Astrocyte (in vitro differentiated cells and primary cell): ENCODE data around the gene DTNB. TPM values are rescaled to one million over a fixed set of nuclear protein-coding genes. Genes with fewer than 3 reads are reported as not detected.

ENCODE experiments used
- DNase-seq: peaks from one replicate; pipeline ENCODE4 v3.0.0-alpha.2; 2010; ENCODE audit warnings: low read depth
- FAIRE-seq: peaks from 2 replicates; lab custom pipeline; 2011; peaks lifted over from hg19 to GRCh38; lab: Jason Lieb, UNC
- H2AFZ ChIP-seq: 2 replicates; pipeline ENCODE4 v1.6.0; 2012; ENCODE audit warnings: low read depth, low read length, inconsistent platforms
- H3K27ac ChIP-seq: 2 replicates; pipeline ENCODE4 v1.5.1; 2011; ENCODE audit warnings: low read depth, low read length, inconsistent platforms
- H3K27me3 ChIP-seq: 2 replicates; pipeline ENCODE4 v1.6.0; 2011; ENCODE audit warnings: low read length, inconsistent platforms; ENCODE audit not compliant: insufficient read depth
- H3K36me3 ChIP-seq: 2 replicates; pipeline ENCODE4 v1.5.1; 2011; ENCODE audit warnings: low read length, inconsistent platforms; ENCODE audit not compliant: insufficient read depth
- H3K4me1 ChIP-seq: 2 replicates; pipeline ENCODE4 v1.5.1; 2011; ENCODE audit warnings: low read length, inconsistent platforms; ENCODE audit not compliant: insufficient read depth
- H3K4me2 ChIP-seq: 2 replicates; pipeline ENCODE4 v1.6.0; 2012; ENCODE audit warnings: low read length, inconsistent platforms
- H3K4me3 ChIP-seq: 2 replicates; pipeline ENCODE4 v1.5.1; 2011; ENCODE audit warnings: low read depth, mild to moderate bottlenecking, low read length, inconsistent platforms; ENCODE audit not compliant: insufficient read depth
- H3K79me2 ChIP-seq: 2 replicates; pipeline ENCODE4 v1.6.0; 2012; ENCODE audit warnings: mild to moderate bottlenecking, low read length, inconsistent platforms; ENCODE audit not compliant: insufficient read depth
- H3K9ac ChIP-seq: 2 replicates; pipeline ENCODE4 v1.6.0; 2012; ENCODE audit warnings: mild to moderate bottlenecking, low read length, inconsistent platforms
- H3K9me3 ChIP-seq: 2 replicates; pipeline ENCODE4 v1.5.1; 2012; ENCODE audit warnings: low read depth, mild to moderate bottlenecking, low read length, inconsistent platforms; ENCODE audit not compliant: insufficient read depth
- H4K20me1 ChIP-seq: 2 replicates; pipeline ENCODE4 v1.6.0; 2012; ENCODE audit warnings: low read length, inconsistent platforms; ENCODE audit not compliant: insufficient read depth
- H3K27ac Mint-ChIP-seq: one replicate; pipeline ENCODE4 v1.8.0; 2021; ENCODE audit warnings: mild to moderate bottlenecking, mixed read lengths; ENCODE audit not compliant: unreplicated experiment
- H3K27me3 Mint-ChIP-seq: one replicate; pipeline ENCODE4 v1.8.0; 2021; ENCODE audit warnings: low read depth, mixed read lengths; ENCODE audit not compliant: unreplicated experiment
- H3K36me3 Mint-ChIP-seq: one replicate; pipeline ENCODE4 v1.8.0; 2021; ENCODE audit warnings: low read depth, mixed read lengths; ENCODE audit not compliant: unreplicated experiment
- H3K4me1 Mint-ChIP-seq: one replicate; pipeline ENCODE4 v1.8.0; 2021; ENCODE audit warnings: low read depth, mixed read lengths; ENCODE audit not compliant: unreplicated experiment
- H3K4me3 Mint-ChIP-seq: one replicate; pipeline ENCODE4 v1.8.0; 2021; ENCODE audit warnings: mild to moderate bottlenecking, moderate library complexity, mixed read lengths; ENCODE audit not compliant: unreplicated experiment
- H3K9me3 Mint-ChIP-seq: one replicate; pipeline ENCODE4 v1.8.0; 2021; ENCODE audit warnings: mild to moderate bottlenecking, mixed read lengths; ENCODE audit not compliant: unreplicated experiment
- EZH2 ChIP-seq: IDR thresholded peaks from 2 replicates; pipeline ENCODE4 v1.6.1; 2012; ENCODE audit warnings: mild to moderate bottlenecking, low read length, inconsistent platforms; ENCODE audit not compliant: insufficient read depth
- total RNA-seq: library from RNA; stranded (reverse); gene quantifications from 2 replicates; pipeline ENCODE4 v1.2.1, GENCODE V29; 2021
- TF ChIP-seq, protein P1 (sequence below): IDR thresholded peaks from 2 replicates; pipeline ENCODE4 v1.5.1; 2011; ENCODE audit warnings: low read depth, mild to moderate bottlenecking, inconsistent platforms, low read length, moderate library complexity; ENCODE audit not compliant: insufficient read depth

DTNB gene
- total RNA-seq, 1 donor from 2014 or later = 5.1 TPM

DNA sequence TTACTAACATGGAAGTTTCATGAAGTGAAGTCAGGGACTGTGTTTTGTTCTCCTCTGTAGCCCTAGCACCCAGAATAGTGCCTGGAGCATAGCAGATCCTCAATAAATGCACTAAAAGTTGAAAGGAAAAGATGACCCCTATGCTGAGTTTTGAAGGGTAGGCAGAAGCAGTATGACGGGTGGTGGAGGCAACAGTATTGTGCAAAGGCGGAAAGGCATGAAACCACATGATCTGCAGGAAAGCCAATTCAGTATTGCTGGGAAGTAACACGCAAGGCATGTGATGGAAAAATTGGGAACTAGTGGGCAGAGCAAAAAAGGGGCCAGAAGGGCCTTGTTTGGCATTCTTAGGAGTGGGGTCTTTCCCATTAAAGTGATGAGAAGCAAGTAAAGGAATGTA lies 23.1 kb downstream of the DTNB start:
- no peak overlapping the region for H3K4me3 ChIP-seq
- no peaks in the 10 kb centered on the region for H3K36me3 ChIP-seq
- Mint-ChIP-seq H3K4me1 (no peaks in the 10 kb centered on the region), H3K27me3 (peaks cover 3% of the 10 kb centered on the region), H3K9me3 (no peaks in the 10 kb centered on the region), H3K36me3 (peaks cover 2% of the 10 kb centered on the region), H3K27ac (peak overlapping the region; percentile 3), H3K4me3 (no peak overlapping the region)
- H3K79me2 ChIP-seq = no peaks in the 10 kb centered on the region
- no peak for DNase-seq
- no peak overlapping the region for H2AFZ ChIP-seq
- H4K20me1 ChIP-seq = no peaks in the 10 kb centered on the region
- no peaks in the 10 kb centered on the region for H3K27me3 ChIP-seq
- H3K9me3 ChIP-seq = no peaks in the 10 kb centered on the region
- no peak for TF ChIP-seq EZH2
- no peak overlapping the region for H3K4me2 ChIP-seq
- H3K4me1 ChIP-seq = no peaks in the 10 kb centered on the region
- no peak overlapping the region for H3K27ac ChIP-seq
- no peak overlapping the region for H3K9ac ChIP-seq
- no peak for FAIRE-seq

DNA sequence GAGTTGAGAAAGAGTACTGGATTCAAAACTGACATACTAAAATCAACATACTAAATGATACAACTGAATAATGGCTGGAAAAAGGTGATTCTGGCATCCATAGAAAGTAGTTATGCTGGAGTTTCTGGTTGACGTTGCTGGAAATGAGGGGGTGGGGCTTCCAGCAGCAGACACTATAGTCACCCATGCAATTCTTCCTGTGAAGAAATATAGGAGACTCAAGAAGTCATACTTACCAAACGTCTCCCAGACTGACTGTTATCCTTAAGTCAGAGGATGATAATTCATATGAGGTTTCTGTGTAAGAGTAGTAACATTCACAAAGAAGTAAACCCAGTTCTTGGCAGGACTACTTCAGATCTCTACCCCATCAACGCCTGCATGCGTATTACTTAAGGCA lies 23.6 kb downstream of the DTNB start:
- H3K27ac ChIP-seq = no peak overlapping the region
- H3K9me3 ChIP-seq = no peaks in the 10 kb centered on the region
- no peak overlapping the region for H3K4me3 ChIP-seq
- no peaks in the 10 kb centered on the region for H3K79me2 ChIP-seq
- no peak overlapping the region for H3K9ac ChIP-seq
- H3K27me3 ChIP-seq = no peaks in the 10 kb centered on the region
- Mint-ChIP-seq H3K9me3 (no peaks in the 10 kb centered on the region), H3K27me3 (no peaks in the 10 kb centered on the region), H3K4me1 (no peaks in the 10 kb centered on the region), H3K4me3 (no peak overlapping the region), H3K36me3 (peaks cover 2% of the 10 kb centered on the region), H3K27ac (no peak overlapping the region)
- H2AFZ ChIP-seq = no peak overlapping the region
- no peak overlapping the region for H3K4me2 ChIP-seq
- no peaks in the 10 kb centered on the region for H3K36me3 ChIP-seq
- DNase-seq = no peak
- no peak for FAIRE-seq
- no peak for TF ChIP-seq EZH2
- TF ChIP-seq, protein P1, sequence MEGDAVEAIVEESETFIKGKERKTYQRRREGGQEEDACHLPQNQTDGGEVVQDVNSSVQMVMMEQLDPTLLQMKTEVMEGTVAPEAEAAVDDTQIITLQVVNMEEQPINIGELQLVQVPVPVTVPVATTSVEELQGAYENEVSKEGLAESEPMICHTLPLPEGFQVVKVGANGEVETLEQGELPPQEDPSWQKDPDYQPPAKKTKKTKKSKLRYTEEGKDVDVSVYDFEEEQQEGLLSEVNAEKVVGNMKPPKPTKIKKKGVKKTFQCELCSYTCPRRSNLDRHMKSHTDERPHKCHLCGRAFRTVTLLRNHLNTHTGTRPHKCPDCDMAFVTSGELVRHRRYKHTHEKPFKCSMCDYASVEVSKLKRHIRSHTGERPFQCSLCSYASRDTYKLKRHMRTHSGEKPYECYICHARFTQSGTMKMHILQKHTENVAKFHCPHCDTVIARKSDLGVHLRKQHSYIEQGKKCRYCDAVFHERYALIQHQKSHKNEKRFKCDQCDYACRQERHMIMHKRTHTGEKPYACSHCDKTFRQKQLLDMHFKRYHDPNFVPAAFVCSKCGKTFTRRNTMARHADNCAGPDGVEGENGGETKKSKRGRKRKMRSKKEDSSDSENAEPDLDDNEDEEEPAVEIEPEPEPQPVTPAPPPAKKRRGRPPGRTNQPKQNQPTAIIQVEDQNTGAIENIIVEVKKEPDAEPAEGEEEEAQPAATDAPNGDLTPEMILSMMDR = no peak
- H4K20me1 ChIP-seq = no peaks in the 10 kb centered on the region
- H3K4me1 ChIP-seq = no peaks in the 10 kb centered on the region

DNA sequence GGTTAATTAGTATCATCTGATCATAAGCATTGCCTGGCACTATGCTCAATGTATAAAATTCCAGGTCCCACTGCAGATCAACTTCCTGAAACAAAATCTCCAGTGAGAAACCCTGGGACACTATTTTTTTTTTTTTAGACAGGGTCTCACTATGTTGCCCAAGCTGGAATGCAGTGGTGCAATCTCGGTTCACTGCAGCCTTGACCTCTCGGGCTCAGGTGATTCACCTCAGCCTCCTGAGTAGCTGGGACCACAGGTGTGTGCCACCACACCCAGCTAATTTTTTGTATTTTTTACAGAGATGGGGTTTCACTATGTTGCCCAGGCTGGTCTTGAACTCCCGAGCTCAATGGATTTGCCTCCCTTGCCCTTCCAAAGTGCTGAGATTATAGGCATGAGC lies 31.1 kb downstream of the DTNB start:
- Histone ChIP-seq H4K20me1 (no peaks in the 10 kb centered on the region), H3K27me3 (no peaks in the 10 kb centered on the region), H3K4me1 (no peaks in the 10 kb centered on the region), H3K9me3 (no peaks in the 10 kb centered on the region), H2AFZ (no peak overlapping the region), H3K27ac (no peak overlapping the region), H3K4me2 (no peak overlapping the region), H3K4me3 (no peak overlapping the region), H3K79me2 (no peaks in the 10 kb centered on the region), H3K36me3 (no peaks in the 10 kb centered on the region), H3K9ac (no peak overlapping the region)
- no peak overlapping the region for H3K4me3 Mint-ChIP-seq
- H3K27ac Mint-ChIP-seq = no peak overlapping the region
- peaks cover 6% of the 10 kb centered on the region for H3K4me1 Mint-ChIP-seq
- H3K9me3 Mint-ChIP-seq = no peaks in the 10 kb centered on the region
- TF ChIP-seq EZH2 = no peak
- TF ChIP-seq, protein P1 = no peak
- peaks cover 3% of the 10 kb centered on the region for H3K36me3 Mint-ChIP-seq
- no peaks in the 10 kb centered on the region for H3K27me3 Mint-ChIP-seq
- FAIRE-seq (no peak), DNase-seq (no peak)
